ENCODE results near the gene PHTF2. TPM values are rescaled to one million over a fixed set of nuclear protein-coding genes. Genes with fewer than 3 reads are reported as not detected.

Gene PHTF2
- total RNA-seq, 1 experiment from 2014 or later, result 26.7 TPM

DNA sequence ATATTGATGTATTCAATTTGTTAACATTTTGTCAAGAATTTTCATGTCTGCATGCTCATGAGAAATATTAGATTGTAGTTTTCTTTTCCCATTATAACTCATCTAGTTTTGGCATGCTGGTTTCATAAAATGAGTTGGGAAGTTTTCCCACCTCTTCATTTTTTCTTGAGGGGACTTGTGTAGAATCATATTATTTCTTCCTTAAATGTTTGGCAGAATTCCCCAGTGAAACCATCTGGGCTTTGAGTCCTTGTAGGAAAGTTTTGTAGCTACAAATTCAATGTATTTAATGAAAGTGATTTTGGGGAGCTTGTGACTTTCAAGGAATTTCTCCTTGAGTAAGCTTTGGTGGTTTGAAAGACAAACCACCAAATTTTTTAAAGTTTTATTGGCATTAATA is 173.2 kb downstream of the PHTF2 start:
- DNase-seq (ENCODE audit: low read depth, low spot score) (no peak), ATAC-seq (no peak)
- no TSS peak for BruUV-seq (replicated peaks)
- Histone ChIP-seq H3K4me3 (replicated peaks in 1 of 2; ENCODE audit: low read depth in 1 of 2, low read length in 2 of 2) (no peak overlapping the region), H3K4me1 (ENCODE audit: control insufficient read depth in 1 of 2, insufficient read depth in 2 of 2, low read length in 2 of 2) (no peaks in the 10 kb centered on the region), H3K9ac (ENCODE audit: low read length) (no peak overlapping the region), H4K20me1 (ENCODE audit: insufficient read depth) (no peaks in the 10 kb centered on the region), H3K9me3 (ENCODE audit: control insufficient read depth in 1 of 2, insufficient read depth in 1 of 2, low read depth in 1 of 2, low read length in 2 of 2) (no peaks in the 10 kb centered on the region), H3K9me2 (ENCODE audit: insufficient read depth) (no peaks in the 10 kb centered on the region), H2AFZ (ENCODE audit: low read depth, low read length, poor library complexity, severe bottlenecking) (no peak overlapping the region), H3K79me2 (ENCODE audit: insufficient read depth, low read length) (no peaks in the 10 kb centered on the region), H3K27me3 (ENCODE audit: insufficient read depth, low read length) (no peaks in the 10 kb centered on the region), H3K4me2 (ENCODE audit: low read length) (no peak overlapping the region), H3K27ac (ENCODE audit: low read depth, low read length) (no peak overlapping the region), H3K36me3 (ENCODE audit: control insufficient read depth in 1 of 2, insufficient read depth in 2 of 2, low read length in 2 of 2) (no peaks in the 10 kb centered on the region)
- CTCF ChIA-PET, result no interaction called here
- TF ChIP-seq FOSL1 (IDR thresholded peaks at IDR 0.05; ENCODE audit: low read depth) (no peak), JUND (IDR thresholded peaks at IDR 0.05) (no peak), CEBPB (IDR thresholded peaks at IDR 0.05; ENCODE audit: low read depth) (no peak), ZFX (IDR thresholded peaks at IDR 0.05) (no peak), POLR2A (IDR thresholded peaks at IDR 0.05; ENCODE audit: borderline replicate concordance, extremely low read depth, insufficient read depth, insufficient read length) (no peak), SIN3A (IDR thresholded peaks at IDR 0.05; ENCODE audit: low read depth) (no peak), EZH2phosphoT487 (IDR thresholded peaks at IDR 0.05; ENCODE audit: borderline replicate concordance) (no peak), TCF7L2 (IDR thresholded peaks at IDR 0.05; ENCODE audit: borderline replicate concordance, extremely low read depth, insufficient read depth, insufficient read length) (no peak), EZH2 (IDR thresholded peaks at IDR 0.05) (no peak), YY1 (IDR thresholded peaks at IDR 0.05; ENCODE audit: extremely low read depth, insufficient replicate concordance, low read depth, low read length) (no peak), CBX3 (IDR thresholded peaks at IDR 0.05; ENCODE audit: low read depth) (no peak), SRF (IDR thresholded peaks at IDR 0.05; ENCODE audit: low read depth) (no peak)
- TF ChIP-seq, protein P1, sequence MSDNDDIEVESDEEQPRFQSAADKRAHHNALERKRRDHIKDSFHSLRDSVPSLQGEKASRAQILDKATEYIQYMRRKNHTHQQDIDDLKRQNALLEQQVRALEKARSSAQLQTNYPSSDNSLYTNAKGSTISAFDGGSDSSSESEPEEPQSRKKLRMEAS (IDR thresholded peaks at IDR 0.05), result no peak
- TF ChIP-seq, protein P2, sequence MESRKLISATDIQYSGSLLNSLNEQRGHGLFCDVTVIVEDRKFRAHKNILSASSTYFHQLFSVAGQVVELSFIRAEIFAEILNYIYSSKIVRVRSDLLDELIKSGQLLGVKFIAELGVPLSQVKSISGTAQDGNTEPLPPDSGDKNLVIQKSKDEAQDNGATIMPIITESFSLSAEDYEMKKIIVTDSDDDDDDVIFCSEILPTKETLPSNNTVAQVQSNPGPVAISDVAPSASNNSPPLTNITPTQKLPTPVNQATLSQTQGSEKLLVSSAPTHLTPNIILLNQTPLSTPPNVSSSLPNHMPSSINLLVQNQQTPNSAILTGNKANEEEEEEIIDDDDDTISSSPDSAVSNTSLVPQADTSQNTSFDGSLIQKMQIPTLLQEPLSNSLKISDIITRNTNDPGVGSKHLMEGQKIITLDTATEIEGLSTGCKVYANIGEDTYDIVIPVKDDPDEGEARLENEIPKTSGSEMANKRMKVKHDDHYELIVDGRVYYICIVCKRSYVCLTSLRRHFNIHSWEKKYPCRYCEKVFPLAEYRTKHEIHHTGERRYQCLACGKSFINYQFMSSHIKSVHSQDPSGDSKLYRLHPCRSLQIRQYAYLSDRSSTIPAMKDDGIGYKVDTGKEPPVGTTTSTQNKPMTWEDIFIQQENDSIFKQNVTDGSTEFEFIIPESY (IDR thresholded peaks at IDR 0.05; ENCODE audit: extremely low read depth, insufficient replicate concordance, low read length), result no peak
- TF ChIP-seq, protein P3, sequence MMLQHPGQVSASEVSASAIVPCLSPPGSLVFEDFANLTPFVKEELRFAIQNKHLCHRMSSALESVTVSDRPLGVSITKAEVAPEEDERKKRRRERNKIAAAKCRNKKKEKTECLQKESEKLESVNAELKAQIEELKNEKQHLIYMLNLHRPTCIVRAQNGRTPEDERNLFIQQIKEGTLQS (IDR thresholded peaks at IDR 0.05), result no peak
- TF ChIP-seq, protein P4, sequence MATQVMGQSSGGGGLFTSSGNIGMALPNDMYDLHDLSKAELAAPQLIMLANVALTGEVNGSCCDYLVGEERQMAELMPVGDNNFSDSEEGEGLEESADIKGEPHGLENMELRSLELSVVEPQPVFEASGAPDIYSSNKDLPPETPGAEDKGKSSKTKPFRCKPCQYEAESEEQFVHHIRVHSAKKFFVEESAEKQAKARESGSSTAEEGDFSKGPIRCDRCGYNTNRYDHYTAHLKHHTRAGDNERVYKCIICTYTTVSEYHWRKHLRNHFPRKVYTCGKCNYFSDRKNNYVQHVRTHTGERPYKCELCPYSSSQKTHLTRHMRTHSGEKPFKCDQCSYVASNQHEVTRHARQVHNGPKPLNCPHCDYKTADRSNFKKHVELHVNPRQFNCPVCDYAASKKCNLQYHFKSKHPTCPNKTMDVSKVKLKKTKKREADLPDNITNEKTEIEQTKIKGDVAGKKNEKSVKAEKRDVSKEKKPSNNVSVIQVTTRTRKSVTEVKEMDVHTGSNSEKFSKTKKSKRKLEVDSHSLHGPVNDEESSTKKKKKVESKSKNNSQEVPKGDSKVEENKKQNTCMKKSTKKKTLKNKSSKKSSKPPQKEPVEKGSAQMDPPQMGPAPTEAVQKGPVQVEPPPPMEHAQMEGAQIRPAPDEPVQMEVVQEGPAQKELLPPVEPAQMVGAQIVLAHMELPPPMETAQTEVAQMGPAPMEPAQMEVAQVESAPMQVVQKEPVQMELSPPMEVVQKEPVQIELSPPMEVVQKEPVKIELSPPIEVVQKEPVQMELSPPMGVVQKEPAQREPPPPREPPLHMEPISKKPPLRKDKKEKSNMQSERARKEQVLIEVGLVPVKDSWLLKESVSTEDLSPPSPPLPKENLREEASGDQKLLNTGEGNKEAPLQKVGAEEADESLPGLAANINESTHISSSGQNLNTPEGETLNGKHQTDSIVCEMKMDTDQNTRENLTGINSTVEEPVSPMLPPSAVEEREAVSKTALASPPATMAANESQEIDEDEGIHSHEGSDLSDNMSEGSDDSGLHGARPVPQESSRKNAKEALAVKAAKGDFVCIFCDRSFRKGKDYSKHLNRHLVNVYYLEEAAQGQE (IDR thresholded peaks at IDR 0.05; ENCODE audit: low read depth), result no peak
- TF ChIP-seq, protein P5, sequence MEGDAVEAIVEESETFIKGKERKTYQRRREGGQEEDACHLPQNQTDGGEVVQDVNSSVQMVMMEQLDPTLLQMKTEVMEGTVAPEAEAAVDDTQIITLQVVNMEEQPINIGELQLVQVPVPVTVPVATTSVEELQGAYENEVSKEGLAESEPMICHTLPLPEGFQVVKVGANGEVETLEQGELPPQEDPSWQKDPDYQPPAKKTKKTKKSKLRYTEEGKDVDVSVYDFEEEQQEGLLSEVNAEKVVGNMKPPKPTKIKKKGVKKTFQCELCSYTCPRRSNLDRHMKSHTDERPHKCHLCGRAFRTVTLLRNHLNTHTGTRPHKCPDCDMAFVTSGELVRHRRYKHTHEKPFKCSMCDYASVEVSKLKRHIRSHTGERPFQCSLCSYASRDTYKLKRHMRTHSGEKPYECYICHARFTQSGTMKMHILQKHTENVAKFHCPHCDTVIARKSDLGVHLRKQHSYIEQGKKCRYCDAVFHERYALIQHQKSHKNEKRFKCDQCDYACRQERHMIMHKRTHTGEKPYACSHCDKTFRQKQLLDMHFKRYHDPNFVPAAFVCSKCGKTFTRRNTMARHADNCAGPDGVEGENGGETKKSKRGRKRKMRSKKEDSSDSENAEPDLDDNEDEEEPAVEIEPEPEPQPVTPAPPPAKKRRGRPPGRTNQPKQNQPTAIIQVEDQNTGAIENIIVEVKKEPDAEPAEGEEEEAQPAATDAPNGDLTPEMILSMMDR (IDR thresholded peaks at IDR 0.05 in 2 of 3, conservative IDR thresholded peaks at IDR 0.05 in 1 of 3; ENCODE audit: borderline replicate concordance in 1 of 3, insufficient read depth in 1 of 3, low read depth in 2 of 3, low read length in 2 of 3), result no peak
- RAD21 ChIA-PET (ENCODE audit: low non-redundant PET in 1 of 2, low total read pairs in 2 of 2, uncharacterized antibody in 2 of 2, unreplicated experiment in 2 of 2), result no interaction called here
- POLR2A ChIA-PET, result no interaction called here
- intact Hi-C loops (cut with micrococcal nuclease), result no loop called here

All from HCT116 (cell line).